GM23338 (cell line): ENCODE data around the gene ADORA1.

ENCODE experiments used
- EZH2 ChIP-seq: fragments of 200-600 bp; sonication (generic); IDR thresholded peaks from one replicate; pipeline ENCODE4 v1.8.0; 2017; ENCODE audit warnings: antibody characterized with exemption, mild to moderate bottlenecking, low read depth; ENCODE audit not compliant: unreplicated experiment
- EZH2phosphoT487 ChIP-seq: fragments of 200-600 bp; sonication (generic); IDR thresholded peaks from one replicate; pipeline ENCODE4 v1.8.1; 2018; ENCODE audit warnings: antibody characterized with exemption; ENCODE audit not compliant: unreplicated experiment
- POLR2AphosphoS5 ChIP-seq: IDR thresholded peaks from 2 replicates; pipeline ENCODE4 v1.6.1; 2016; ENCODE audit warnings: antibody characterized with exemption, low read depth
- STAT1 ChIP-seq: IDR thresholded peaks from one replicate; pipeline ENCODE4 v1.6.1; 2016; ENCODE audit warnings: antibody characterized with exemption; ENCODE audit not compliant: unreplicated experiment
- TF ChIP-seq, protein P1 (sequence below), 2 experiments: fragments of 200-600 bp in 1 of 2; sonication (generic) in 1 of 2; conservative IDR thresholded peaks; 2 replicates each; pipeline versions ENCODE4 v1.5.1 to v1.6.1; 2016 to 2017; ENCODE audit warnings: antibody characterized with exemption in 2 of 2, low read depth in 2 of 2, mild to moderate bottlenecking in 2 of 2, moderate library complexity in 1 of 2
- TF ChIP-seq, protein P2 (sequence below): IDR thresholded peaks from one replicate; pipeline ENCODE4 v1.6.1; 2018; ENCODE audit warnings: antibody characterized with exemption; ENCODE audit not compliant: unreplicated experiment

DNA sequence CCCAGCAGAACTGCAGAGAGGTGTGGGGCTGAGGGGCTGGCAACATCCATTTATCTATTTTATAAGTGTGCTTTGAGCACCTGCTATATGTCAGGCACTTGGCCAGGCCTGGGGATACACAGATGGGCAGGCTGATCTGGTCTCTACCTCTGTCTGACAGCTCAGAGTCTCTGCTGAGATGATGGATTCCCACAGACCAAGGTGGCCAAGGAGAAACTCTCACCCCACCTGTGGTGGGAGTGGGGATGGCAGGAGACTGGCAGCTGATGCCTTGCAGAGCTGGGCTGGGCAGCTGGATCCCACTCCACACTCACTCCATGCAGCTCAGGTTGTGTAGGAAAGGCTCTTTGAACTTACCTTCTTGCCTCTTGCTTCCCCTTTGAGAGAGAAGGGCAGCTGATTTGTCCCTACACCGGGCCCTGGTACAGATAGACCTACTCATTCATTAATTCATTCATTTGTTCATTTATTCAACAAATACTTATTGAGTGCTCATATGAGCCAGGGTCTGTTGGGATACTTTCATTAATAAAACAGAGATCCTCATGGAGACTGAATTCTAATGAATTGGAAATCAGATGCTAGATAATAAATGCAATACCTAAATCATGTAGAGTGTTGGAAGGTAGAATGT lies 9.0 kb downstream of the ADORA1 start:
- TF ChIP-seq, protein P1, sequence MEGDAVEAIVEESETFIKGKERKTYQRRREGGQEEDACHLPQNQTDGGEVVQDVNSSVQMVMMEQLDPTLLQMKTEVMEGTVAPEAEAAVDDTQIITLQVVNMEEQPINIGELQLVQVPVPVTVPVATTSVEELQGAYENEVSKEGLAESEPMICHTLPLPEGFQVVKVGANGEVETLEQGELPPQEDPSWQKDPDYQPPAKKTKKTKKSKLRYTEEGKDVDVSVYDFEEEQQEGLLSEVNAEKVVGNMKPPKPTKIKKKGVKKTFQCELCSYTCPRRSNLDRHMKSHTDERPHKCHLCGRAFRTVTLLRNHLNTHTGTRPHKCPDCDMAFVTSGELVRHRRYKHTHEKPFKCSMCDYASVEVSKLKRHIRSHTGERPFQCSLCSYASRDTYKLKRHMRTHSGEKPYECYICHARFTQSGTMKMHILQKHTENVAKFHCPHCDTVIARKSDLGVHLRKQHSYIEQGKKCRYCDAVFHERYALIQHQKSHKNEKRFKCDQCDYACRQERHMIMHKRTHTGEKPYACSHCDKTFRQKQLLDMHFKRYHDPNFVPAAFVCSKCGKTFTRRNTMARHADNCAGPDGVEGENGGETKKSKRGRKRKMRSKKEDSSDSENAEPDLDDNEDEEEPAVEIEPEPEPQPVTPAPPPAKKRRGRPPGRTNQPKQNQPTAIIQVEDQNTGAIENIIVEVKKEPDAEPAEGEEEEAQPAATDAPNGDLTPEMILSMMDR (conservative IDR thresholded peaks at IDR 0.05; ENCODE audit: low read depth in 2 of 2): no peak
- TF ChIP-seq EZH2 (no peak), POLR2AphosphoS5 (no peak), EZH2phosphoT487 (no peak), STAT1 (no peak)
- TF ChIP-seq, protein P2, sequence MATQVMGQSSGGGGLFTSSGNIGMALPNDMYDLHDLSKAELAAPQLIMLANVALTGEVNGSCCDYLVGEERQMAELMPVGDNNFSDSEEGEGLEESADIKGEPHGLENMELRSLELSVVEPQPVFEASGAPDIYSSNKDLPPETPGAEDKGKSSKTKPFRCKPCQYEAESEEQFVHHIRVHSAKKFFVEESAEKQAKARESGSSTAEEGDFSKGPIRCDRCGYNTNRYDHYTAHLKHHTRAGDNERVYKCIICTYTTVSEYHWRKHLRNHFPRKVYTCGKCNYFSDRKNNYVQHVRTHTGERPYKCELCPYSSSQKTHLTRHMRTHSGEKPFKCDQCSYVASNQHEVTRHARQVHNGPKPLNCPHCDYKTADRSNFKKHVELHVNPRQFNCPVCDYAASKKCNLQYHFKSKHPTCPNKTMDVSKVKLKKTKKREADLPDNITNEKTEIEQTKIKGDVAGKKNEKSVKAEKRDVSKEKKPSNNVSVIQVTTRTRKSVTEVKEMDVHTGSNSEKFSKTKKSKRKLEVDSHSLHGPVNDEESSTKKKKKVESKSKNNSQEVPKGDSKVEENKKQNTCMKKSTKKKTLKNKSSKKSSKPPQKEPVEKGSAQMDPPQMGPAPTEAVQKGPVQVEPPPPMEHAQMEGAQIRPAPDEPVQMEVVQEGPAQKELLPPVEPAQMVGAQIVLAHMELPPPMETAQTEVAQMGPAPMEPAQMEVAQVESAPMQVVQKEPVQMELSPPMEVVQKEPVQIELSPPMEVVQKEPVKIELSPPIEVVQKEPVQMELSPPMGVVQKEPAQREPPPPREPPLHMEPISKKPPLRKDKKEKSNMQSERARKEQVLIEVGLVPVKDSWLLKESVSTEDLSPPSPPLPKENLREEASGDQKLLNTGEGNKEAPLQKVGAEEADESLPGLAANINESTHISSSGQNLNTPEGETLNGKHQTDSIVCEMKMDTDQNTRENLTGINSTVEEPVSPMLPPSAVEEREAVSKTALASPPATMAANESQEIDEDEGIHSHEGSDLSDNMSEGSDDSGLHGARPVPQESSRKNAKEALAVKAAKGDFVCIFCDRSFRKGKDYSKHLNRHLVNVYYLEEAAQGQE: no peak
